ENCODE measurements around the gene PFKFB1. TPM values are rescaled to one million over a fixed set of nuclear protein-coding genes. Genes with fewer than 3 reads are reported as not detected.

PFKFB1 gene
- total RNA-seq, 1 donor from 2014 or later, result not detected

- TF ChIP-seq, protein P1, sequence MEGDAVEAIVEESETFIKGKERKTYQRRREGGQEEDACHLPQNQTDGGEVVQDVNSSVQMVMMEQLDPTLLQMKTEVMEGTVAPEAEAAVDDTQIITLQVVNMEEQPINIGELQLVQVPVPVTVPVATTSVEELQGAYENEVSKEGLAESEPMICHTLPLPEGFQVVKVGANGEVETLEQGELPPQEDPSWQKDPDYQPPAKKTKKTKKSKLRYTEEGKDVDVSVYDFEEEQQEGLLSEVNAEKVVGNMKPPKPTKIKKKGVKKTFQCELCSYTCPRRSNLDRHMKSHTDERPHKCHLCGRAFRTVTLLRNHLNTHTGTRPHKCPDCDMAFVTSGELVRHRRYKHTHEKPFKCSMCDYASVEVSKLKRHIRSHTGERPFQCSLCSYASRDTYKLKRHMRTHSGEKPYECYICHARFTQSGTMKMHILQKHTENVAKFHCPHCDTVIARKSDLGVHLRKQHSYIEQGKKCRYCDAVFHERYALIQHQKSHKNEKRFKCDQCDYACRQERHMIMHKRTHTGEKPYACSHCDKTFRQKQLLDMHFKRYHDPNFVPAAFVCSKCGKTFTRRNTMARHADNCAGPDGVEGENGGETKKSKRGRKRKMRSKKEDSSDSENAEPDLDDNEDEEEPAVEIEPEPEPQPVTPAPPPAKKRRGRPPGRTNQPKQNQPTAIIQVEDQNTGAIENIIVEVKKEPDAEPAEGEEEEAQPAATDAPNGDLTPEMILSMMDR (conservative IDR thresholded peaks at IDR 0.05; ENCODE audit: low read depth, low read length), result no peak
- peak; percentile 15 for DNase-seq (ENCODE audit: low read depth)
- H3K4me3 ChIP-seq (ENCODE audit: low read depth, low read length), result no peak overlapping the region
Observed at GRCh38 chrX:55007656-55008055, 13.7 kb upstream of the PFKFB1 start.

GRCh38 chrX:55006827-55007621 lies 13.0 kb upstream of the PFKFB1 start:
- H3K4me3 ChIP-seq (ENCODE audit: low read depth, low read length), result no peak overlapping the region
- TF ChIP-seq, protein P1 (conservative IDR thresholded peaks at IDR 0.05; ENCODE audit: low read depth, low read length), result no peak
- no peak for DNase-seq (ENCODE audit: low read depth)

DNA sequence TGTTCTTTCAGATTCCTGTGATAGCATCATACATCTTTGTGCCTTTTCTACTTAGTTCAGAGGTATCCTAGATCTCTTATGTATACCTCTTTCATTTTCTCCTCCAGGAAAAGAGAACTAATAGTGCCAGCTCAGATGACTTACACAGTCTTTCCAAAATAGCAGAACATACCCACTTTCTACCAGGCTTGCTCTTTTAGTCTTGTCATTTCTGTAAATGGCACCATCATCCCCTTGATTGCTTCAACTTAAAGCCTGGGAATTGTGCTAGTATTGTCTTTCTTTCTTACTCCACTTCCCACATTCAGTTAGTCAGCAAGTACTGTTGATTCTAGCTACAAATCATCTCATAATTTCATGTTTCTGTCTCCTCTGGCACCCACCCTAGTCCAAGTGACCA lies 11.3 kb upstream of the PFKFB1 start:
- no peak overlapping the region for H3K4me3 ChIP-seq (ENCODE audit: low read depth, low read length)
- DNase-seq (ENCODE audit: low read depth), result no peak
- TF ChIP-seq, protein P1 (conservative IDR thresholded peaks at IDR 0.05; ENCODE audit: low read depth, low read length), result no peak

GRCh38 chrX:55004231-55004630 lies 10.2 kb upstream of the PFKFB1 start:
- TF ChIP-seq, protein P1 (conservative IDR thresholded peaks at IDR 0.05; ENCODE audit: low read depth, low read length), result no peak
- no peak for DNase-seq (ENCODE audit: low read depth)
- no peak overlapping the region for H3K4me3 ChIP-seq (ENCODE audit: low read depth, low read length)

DNA sequence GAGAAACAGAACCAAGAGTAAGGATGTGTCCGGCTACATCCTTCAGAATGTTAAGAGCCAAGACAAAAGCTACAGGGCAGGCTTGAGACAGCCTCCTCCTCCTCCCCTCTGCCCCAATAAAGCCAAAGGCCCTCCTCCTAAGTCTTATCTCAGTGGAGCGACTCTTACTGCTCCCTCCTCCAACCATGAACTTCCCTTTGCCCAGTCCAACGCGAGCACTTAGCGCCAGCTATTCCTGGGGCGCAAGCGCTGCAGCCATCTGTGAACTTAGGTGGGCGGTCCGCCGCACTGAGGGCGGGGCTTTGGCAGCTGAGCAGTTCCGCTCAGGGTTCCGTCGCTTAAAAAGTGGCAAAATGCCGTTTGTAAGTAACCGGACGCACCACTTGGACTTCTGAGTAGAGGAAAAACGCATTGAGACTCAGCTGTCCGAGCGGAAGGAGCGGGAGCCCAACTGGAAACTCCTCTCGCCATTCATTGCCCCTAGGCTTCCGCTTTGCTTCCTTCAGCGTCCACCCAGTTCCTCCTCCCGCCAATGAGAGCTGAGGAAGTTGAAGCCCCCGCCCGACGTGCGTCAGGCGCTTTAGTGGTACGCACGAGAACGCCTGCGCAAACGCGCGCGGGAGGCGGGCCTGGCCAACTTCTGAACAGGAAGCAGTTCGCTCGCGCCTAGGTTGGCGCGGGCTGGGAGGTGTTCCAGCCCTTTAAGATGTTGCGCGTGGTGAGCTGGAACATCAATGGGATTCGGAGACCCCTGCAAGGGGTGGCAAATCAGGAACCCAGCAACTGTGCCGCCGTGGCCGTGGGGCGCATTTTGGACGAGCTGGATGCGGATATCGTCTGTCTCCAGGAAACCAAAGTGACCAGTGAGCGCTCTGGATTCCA lies 6.0 kb upstream of the PFKFB1 start, which contains the start of gene APEX2:
Gene APEX2, plus strand, starts transcription at position 647 of the 882 bp plus-strand sequence. Its CDS starts 60 bp downstream, at position 707.
- peak within 1 kb of the TSS; percentile 75 for H3K4me3 ChIP-seq (ENCODE audit: low read depth, low read length)
- peak; percentile 75 for DNase-seq (ENCODE audit: low read depth)
- TF ChIP-seq, protein P1 (conservative IDR thresholded peaks at IDR 0.05; ENCODE audit: low read depth, low read length), result no peak

- TF ChIP-seq, protein P1 (conservative IDR thresholded peaks at IDR 0.05; ENCODE audit: low read depth, low read length), result no peak
- DNase-seq (ENCODE audit: low read depth), result no peak
- no peak overlapping the region for H3K4me3 ChIP-seq (ENCODE audit: low read depth, low read length)
Observed at GRCh38 chrX:54995621-54996020, 1.6 kb upstream of the PFKFB1 start.
